ENCODE measurements around the gene MED4. TPM values are rescaled to one million over a fixed set of nuclear protein-coding genes. Genes with fewer than 3 reads are reported as not detected.
A peak's percentile ranks its signal among the peaks of the same experiment; 100 is the strongest.

MED4 gene
- total RNA-seq, 4 donors from 2014 or later = 31.4 to 39.7 (median 37.2) TPM

DNA sequence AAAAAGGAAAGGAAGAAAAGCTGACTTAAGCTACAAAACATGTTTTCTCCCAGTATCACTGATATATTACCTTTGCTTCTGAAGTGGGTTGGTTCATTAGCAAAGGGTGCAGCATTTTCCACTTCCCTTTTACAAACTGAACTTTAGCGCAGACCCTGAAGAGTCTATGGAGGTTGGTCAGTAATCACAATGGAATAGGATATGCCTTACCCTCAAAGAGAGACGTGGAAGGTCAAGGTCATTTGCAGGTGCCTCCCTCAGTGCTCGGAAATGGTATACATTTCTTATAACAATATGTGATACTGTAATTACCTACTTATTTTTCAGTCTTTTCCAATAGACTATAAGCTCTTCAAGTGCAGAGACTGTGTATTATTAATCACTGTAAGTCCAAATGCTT is 21.9 kb upstream of the MED4 start:
- intact Hi-C loops (cut with DNase I; ENCODE audit: low total_unique reads) (no loop called here), in situ Hi-C loops (cut with MboI; ENCODE audit: low pct_ligation_motif_present in 1 of 4, low pct_unique_long_range_greater_than_20kb in 1 of 4, low sequenced_read_pairs in 3 of 4) (loop anchor here in 1 of 4 donors (25.0 kb wide), 1 partner anchor 645 kb away; no protein-coding TSS in a partner anchor)
- Histone ChIP-seq H3K4me3 (no peak overlapping the region), H3K27me3 (no peaks in the 10 kb centered on the region), H3K4me1 (peaks cover 0 to 10% (median 4%) of the 10 kb centered on the region in 4 donors), H3K27ac (no peak overlapping the region), H3K9me3 (no peaks in the 10 kb centered on the region), H3K36me3 (no peaks in the 10 kb centered on the region)
- WGBS, 2 donors (ENCODE audit: low coverage in 1 of 2) = 60 to 100% methylated on average over 2 to 3 of the region's 3 CpGs
- DNase-seq = no peak
- TF ChIP-seq EP300 (IDR thresholded peaks at IDR 0.05; ENCODE audit: low read depth) (no peak), POLR2AphosphoS5 (IDR thresholded peaks at IDR 0.05) (no peak), POLR2A (IDR thresholded peaks at IDR 0.05) (no peak)
- TF ChIP-seq, protein P1, sequence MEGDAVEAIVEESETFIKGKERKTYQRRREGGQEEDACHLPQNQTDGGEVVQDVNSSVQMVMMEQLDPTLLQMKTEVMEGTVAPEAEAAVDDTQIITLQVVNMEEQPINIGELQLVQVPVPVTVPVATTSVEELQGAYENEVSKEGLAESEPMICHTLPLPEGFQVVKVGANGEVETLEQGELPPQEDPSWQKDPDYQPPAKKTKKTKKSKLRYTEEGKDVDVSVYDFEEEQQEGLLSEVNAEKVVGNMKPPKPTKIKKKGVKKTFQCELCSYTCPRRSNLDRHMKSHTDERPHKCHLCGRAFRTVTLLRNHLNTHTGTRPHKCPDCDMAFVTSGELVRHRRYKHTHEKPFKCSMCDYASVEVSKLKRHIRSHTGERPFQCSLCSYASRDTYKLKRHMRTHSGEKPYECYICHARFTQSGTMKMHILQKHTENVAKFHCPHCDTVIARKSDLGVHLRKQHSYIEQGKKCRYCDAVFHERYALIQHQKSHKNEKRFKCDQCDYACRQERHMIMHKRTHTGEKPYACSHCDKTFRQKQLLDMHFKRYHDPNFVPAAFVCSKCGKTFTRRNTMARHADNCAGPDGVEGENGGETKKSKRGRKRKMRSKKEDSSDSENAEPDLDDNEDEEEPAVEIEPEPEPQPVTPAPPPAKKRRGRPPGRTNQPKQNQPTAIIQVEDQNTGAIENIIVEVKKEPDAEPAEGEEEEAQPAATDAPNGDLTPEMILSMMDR (IDR thresholded peaks at IDR 0.05) = no peak

DNA sequence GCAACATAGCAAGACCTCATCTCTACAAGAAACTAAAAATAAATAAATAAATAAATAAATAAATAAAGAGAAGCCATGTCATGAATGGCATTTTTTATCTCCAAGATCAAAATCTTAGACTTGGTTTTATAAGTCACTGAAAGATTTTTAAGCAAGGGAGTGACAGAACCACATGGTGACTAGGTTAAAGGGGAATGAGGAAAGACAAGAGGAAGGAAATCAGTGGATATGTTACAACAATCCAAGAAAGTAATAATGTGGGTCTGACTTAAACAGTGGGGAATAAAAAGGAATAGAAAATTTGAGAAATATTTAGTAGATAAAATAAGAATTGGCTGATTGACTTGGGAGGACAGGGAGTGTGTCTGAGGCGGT is 18.8 kb upstream of the MED4 start:
- H3K9me3 ChIP-seq = no peaks in the 10 kb centered on the region
- no peaks in the 10 kb centered on the region for H3K27me3 ChIP-seq
- no peak for DNase-seq
- H3K4me3 ChIP-seq = no peak overlapping the region
- peaks cover 0 to 6% (median 0%) of the 10 kb centered on the region in 4 donors for H3K4me1 ChIP-seq
- no peaks in the 10 kb centered on the region for H3K36me3 ChIP-seq
- 93 to 100% methylated on average over 1 of the region's 1 CpG for WGBS, 2 donors (ENCODE audit: low coverage in 1 of 2)
- in situ Hi-C loops (cut with MboI; ENCODE audit: low pct_ligation_motif_present in 1 of 4, low pct_unique_long_range_greater_than_20kb in 1 of 4, low sequenced_read_pairs in 3 of 4) = loop anchor here in 1 of 4 donors (25.0 kb wide), 1 partner anchor 649 kb away; no protein-coding TSS in a partner anchor
- TF ChIP-seq, protein P1 (IDR thresholded peaks at IDR 0.05) = no peak
- no peak for TF ChIP-seq POLR2A (IDR thresholded peaks at IDR 0.05)
- no peak for TF ChIP-seq EP300 (IDR thresholded peaks at IDR 0.05; ENCODE audit: low read depth)
- no peak for TF ChIP-seq POLR2AphosphoS5 (IDR thresholded peaks at IDR 0.05)
- no peak overlapping the region for H3K27ac ChIP-seq
- intact Hi-C loops (cut with DNase I; ENCODE audit: low total_unique reads) = no loop called here

DNA sequence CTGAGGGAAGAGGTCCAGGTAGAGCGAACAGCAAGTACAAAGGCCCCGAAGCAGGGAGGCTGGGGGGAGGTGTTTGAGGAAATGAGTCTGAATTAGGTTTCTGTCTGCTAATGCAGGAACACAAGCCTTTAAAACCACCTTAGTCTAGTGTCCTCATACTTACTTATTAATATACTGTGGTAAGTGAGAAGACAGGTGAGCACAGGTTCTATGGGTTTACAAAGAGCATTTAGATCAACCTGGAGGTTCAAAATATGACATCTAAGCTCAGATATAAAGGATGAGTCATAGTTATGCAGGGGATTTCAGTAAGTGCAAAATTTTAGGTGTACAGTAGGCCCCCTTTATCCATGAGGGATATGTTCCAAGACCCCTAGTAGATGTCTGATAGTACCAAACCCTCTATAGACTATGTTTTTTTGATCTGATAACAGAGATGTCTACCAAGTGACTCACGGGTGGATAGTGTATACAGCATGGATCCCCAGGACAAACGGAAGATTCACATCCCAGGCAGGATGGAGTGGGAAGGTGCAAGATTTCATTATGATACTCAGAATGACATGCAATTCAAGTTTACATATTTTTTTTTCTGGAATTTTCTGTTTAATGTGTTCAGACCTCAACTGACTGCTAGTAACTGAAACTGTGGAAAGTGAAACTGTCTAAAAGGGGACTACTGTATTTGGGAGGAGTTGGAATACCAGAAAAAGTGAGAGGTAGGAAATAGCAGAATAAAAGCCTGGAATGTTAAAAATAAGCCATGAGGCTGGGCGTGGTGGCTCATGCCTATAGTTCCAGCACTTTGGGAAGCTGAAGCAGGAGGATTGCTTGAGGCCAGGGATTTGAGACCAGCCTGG is 18.2 kb upstream of the MED4 start:
- Histone ChIP-seq H3K36me3 (no peaks in the 10 kb centered on the region), H3K4me1 (peaks cover 0 to 6% (median 0%) of the 10 kb centered on the region in 4 donors), H3K27ac (no peak overlapping the region), H3K9me3 (no peaks in the 10 kb centered on the region), H3K4me3 (no peak overlapping the region), H3K27me3 (no peaks in the 10 kb centered on the region)
- intact Hi-C loops (cut with DNase I; ENCODE audit: low total_unique reads) (no loop called here), in situ Hi-C loops (cut with MboI; ENCODE audit: low pct_ligation_motif_present in 1 of 4, low pct_unique_long_range_greater_than_20kb in 1 of 4, low sequenced_read_pairs in 3 of 4) (loop anchor here in 1 of 4 donors (25.0 kb wide), 1 partner anchor 649 kb away; no protein-coding TSS in a partner anchor)
- no peak for TF ChIP-seq EP300 (IDR thresholded peaks at IDR 0.05; ENCODE audit: low read depth)
- TF ChIP-seq POLR2AphosphoS5 (IDR thresholded peaks at IDR 0.05) = no peak
- 81 to 86% methylated on average over 5 of the region's 5 CpGs for WGBS, 2 donors (ENCODE audit: low coverage in 1 of 2)
- no peak for DNase-seq

DNA sequence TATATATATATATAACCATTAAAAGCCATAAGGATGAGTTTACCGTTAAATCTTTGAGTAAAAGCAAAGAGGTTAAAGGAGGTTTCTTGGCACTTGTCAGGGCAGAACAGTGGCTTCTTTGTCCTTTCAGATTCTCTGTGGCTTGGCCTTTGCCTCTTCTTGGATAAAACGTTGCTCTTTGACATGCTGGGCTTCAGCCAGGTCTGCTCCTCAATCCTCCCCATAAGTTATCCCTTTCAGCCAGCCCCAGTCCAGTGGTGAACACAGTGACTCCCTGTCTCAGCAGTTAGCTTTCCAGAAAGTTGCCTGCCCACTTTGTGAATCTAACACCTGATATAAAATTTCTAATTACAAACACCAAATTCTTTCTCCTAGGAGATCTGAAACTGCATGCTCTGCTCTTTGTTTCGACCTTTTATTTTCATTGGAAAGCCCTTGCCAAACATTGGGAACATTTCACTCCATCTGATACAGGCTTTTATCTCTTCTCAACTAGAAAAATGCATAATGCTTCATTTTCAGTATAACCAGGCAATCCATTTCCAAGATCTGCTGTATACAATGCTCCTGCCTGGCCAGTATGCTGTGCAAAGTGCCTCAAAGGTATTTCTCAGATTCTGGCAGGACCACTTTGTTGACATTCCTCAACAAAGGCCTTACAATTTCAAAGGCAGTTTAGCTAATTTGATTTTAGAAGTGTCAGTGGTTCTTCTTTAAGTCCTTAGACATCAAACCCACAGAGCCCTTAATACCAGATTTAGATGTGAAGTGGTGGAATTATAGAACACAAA is 16.2 kb upstream of the MED4 start:
- in situ Hi-C loops (cut with MboI; ENCODE audit: low pct_ligation_motif_present in 1 of 4, low pct_unique_long_range_greater_than_20kb in 1 of 4, low sequenced_read_pairs in 3 of 4) (loop anchor here in 1 of 4 donors (25.0 kb wide), 1 partner anchor 651 kb away; no protein-coding TSS in a partner anchor), intact Hi-C loops (cut with DNase I; ENCODE audit: low total_unique reads) (no loop called here)
- peak overlapping the region in 1 of 4 donors; percentile 21 for H3K27ac ChIP-seq
- no peak for DNase-seq
- H3K4me3 ChIP-seq = no peak overlapping the region
- no peaks in the 10 kb centered on the region for H3K9me3 ChIP-seq
- H3K27me3 ChIP-seq = no peaks in the 10 kb centered on the region
- WGBS, 2 donors (ENCODE audit: low coverage in 1 of 2) = 24 to 27% methylated on average over 3 of the region's 3 CpGs
- no peak for TF ChIP-seq POLR2A (IDR thresholded peaks at IDR 0.05)
- TF ChIP-seq EP300 (IDR thresholded peaks at IDR 0.05; ENCODE audit: low read depth) = no peak
- TF ChIP-seq, protein P1 (IDR thresholded peaks at IDR 0.05) = no peak
- no peak for TF ChIP-seq POLR2AphosphoS5 (IDR thresholded peaks at IDR 0.05)
- peaks cover 0 to 6% (median 0%) of the 10 kb centered on the region in 4 donors for H3K4me1 ChIP-seq
- H3K36me3 ChIP-seq = no peaks in the 10 kb centered on the region
